NCI-H2196 (cell line): ENCODE results near the gene BTBD16.

Experiments used
- DNase-seq: peaks from one replicate; lab custom pipeline; 2025; ENCODE audit not compliant: unreplicated experiment; lab: John Stamatoyannopoulos, UW

Gene BTBD16

DNA sequence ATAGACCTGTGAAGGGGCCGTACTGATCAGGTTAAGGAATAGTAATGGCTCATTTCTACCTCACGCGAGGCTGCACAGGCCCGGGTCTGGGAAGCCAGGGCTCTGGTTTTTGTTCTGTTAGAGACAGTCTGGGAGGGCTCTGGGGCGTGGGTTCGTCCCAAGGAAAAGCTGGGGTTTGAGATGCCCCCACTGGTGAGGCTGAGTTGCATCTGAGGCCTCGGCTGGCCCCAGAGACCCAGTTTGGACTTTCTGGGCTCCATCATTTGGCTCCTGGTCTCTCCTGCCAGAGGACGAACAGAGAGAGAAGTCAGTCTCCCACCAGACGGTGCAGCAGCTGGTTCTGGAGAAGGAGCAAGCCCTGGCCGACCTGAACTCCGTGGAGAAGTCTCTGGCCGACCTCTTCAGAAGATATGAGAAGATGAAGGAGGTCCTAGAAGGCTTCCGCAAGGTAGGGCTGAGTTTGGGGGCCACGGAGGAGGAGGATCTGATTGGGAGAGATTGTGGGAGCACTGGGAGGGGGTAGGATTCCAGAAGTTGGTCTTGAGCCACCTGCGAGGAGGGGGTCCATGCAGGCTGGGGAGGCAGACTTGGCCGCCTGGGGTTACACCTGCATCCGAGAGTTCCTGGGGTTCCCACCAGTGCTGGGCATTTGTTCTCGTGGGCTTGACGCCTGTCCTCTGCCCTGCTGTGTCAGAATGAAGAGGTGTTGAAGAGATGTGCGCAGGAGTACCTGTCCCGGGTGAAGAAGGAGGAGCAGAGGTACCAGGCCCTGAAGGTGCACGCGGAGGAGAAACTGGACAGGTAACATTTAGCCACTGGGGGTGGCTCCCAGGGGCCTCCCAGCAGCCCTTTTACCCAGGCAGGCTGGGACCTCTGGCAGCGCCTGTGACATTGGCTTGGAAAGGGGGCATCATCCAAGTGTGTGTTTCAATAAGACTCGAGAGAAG is 22.5 kb upstream of the BTBD16 start:
- no peak for DNase-seq

DNA sequence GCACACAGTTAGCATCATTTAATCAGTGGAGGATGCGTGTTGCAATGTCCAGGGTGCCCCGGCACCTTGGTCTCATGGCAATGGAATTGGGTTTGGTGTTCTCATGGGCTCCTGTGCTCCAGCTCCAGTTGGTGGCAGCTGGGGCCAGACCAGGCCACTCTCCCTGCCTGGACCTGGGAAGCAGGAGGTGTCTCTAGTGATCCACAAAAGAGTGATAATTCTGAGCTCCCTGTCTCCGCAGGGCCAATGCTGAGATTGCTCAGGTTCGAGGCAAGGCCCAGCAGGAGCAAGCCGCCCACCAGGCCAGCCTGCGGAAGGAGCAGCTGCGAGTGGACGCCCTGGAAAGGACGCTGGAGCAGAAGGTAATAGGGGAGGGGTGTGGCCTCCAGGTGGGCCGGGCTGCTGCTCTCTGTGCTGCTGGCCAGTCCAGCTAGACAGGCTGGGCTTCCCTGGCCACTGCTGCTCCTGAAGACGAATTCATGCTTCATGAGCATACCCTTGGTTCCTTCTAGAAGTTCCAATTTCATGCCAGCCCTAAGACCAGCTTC is 21.7 kb upstream of the BTBD16 start:
- DNase-seq: no peak

DNA sequence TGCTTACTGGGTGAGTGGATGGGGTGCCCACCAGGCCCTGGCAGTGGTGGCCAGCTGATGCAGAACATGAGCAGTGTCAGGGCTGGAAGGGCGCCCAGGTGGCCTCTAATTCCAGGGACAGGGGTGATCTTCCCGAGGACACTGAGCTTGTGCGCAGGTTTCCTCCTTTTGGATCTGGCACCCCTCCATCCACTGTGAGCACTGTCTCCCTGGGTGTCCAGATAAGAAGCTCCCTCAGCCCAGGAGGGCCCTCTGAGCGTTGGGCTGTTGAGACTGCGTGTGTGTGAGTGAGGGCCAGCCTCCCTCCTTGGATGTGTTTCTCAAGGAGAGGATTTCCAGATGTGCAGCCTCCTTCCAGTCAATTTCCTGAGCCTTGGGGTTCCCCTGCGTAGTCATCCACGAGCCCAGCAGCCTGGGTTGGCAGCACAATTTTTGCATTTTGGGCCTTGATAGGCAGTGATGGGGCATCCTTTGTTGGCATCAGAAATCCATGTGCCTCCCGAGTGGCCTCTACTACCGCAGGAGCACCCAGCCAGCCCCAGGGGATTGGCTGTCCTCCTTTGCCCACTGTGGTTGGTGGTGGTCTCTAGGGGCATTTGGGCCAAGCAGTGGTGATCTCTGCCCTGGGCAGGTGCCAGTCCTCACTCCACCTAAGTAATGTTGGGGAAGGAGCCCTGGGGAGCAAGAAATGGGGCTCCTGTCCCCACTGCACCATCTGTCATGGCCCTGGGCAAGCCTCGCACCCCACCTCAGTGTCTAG is 20.9 kb upstream of the BTBD16 start:
- DNase-seq: no peak

DNA sequence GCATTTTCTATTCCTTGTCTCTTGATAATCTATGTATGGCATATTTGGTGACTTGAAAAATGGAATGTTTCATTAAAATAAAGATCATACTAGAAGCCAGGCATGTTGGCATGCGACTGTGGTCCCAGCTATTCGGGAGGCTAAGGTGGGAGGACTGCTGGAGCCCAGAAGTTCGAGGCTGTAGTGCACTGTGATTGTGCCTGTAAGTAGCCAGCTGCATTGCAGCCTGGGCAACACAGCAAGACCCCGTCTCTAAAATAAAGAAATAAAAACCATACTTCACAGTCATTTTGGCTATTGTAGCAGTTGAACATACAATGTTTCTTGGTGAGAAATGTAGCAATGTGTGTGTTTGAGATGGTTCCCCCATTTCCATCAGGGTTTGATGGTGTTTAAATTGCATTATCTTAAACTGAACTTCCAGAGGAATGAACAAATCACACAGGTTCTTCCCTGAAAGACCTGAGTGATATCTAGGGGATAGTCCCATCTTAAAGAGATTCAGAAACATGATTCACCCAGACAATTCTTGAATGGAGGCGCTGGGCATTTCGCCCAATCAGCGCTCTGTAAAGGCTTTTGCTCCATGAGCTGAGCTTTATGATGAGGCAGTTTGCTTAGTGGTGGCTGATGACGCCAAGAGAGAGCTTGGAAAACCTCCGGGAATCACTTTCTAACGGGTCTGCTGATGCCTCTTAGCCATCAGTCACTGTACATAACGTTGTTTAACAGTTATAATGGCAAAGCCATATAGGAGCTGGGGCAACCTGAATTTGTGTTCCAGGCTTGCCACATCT is 19.4 kb upstream of the BTBD16 start:
- no peak for DNase-seq

DNA sequence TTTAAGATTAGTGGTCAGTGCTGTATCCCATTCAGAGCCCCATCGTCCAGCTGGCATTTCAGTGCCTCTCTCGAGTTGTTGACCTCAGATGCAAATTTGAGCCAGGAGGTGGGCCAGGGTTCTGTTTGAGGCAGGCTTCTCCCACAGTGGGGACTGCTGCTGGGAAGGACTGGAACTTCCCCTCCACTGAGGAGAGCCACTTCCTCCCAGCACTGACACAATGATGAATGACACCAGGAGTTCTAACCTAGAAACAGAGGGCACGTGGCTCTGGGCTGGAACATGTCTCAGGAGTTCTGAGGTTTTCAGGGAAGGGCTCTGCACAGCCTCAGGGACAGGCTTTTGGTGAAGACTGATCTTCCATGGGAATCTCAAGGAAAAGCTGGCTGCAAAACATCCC is 18.3 kb upstream of the BTBD16 start:
- no peak for DNase-seq

DNA sequence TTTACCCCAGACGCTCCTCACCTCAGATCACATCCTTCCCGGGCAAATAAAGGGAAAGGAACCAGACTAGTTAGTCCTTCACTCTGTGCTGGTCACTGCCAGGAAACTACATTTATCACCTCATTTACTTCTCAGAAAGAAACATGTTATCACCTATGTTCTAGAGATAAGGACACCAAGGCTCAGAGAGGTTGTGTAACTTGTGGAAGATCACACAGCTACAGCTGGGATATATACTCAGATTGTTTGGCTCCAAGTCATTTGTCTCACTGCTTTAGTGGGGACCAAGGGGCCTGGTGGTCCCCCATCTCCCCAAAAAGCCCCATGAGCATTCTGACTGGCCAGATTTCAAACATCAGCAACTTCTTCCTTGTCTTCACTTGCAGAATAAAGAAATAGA is 17.5 kb upstream of the BTBD16 start:
- DNase-seq: no peak

DNA sequence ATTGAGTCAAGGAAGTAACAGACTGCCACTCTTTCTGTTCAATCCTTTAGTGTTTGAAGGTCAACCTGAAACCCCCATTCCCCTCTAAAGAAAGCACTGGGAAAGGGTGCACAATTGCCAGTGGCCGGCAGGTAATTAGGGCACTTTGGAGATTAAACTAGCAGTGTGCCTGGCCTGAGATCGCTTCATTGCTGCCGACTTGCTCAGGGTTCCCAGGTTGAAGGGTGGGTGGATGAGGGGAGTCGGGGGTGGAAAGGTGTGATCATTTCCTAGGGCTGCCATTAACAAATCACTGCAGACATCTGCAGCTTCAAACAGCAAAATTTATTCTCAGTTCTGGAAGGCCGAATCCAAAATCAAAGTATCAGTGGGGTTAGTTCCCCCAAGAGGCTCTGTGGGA is 16.3 kb upstream of the BTBD16 start:
- DNase-seq: no peak

DNA sequence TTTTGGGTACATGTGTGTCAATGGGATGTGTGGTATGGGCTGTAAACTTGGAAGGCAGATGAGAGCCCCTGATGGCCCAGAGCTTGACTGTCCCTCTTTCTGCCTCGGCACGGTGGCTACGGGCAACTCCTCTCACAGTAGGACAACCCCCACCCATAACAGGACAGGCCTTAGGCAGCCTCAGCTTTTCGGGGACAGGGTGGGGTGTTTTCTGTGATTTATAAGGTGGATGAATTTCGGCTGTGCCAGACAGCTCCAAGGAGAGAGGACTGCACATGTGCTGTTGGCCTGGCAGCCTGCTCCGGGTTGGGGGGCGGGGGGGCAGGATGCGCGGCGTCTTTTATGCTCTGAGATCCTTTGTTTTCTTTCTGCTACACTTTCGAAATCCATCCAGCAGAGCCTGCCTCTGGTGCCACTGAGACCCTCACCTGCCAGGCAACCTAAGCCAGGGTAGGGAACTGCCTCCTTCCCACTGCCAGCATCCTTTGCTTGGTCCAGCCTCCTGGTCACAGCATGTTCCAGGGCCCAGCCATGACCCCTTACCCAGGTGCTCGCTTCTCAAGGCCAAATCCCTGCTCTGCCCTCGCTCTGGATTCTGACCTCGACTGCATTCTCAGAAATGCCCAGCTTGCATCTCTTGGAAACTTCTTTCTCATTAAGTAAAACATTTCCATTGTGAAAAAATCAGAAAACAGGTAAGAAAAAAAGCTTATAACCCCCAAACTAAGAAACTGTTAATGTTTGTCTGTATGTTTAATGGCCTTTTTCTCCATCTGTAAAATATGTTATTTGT is 15.4 kb upstream of the BTBD16 start:
- DNase-seq: no peak

DNA sequence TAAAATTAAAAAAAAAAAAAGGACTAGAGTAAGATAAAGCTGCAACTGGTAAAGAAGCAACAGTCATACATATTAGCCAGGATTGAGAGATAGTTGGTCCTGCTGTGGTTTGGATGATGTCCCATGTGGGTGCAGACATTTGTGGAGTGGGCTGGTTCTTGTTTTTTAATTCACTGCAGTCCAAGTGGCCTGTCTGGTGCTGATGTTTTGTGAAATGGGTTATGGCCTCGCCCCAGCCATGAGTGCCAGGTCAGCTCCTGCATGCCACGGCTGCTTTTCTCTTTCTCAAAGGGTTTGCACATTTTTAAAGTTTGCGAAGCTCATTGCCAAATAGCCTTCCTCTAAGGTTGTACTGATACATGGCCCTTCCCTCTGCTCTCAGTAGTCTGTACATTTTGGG is 14.1 kb upstream of the BTBD16 start:
- DNase-seq: no peak

DNA sequence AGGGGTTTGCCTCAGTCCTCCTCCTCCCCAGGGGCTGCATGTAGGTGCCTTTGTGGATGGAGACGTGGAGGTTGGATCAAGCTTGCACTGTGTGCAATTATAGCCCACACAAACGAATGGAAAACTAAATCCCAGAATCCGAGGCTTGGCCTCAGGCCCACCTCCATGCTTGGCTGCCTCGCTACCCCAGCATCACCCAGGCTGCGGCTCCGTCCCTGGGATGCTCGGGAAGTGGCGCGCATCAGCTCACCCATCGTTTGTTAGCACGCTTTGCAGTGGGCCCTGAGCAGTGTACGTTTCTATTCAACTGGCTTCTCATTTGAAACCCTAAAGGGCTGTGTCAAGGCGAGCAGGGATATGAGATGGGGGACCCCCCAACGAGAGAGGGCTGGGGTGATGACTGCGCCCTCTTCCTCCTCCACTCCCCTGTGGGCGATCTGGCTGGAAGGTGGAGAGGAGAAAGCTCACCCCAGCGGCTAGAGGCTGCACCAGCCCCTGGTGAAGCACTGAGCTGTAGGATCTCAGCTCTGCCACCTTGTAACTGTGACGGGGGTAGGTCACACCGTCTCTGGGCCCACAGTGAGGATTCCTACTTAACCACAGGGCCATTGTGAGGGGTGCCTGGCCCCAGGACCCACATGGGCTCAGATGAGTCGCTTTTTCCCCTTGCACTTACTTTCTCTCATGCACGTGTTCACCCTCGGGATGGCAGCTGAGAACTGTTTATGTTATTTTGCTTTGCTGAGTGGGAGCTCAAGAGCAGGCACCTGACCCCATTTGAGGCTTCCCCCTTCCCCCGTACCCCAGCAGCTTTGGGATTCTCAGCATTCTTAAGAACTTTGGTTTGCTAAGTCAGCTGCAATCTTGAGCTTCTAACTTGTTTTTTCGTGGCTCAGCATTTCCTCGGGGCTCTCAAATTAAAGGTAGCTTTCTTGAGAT is 12.7 kb upstream of the BTBD16 start:
- DNase-seq: no peak

DNA sequence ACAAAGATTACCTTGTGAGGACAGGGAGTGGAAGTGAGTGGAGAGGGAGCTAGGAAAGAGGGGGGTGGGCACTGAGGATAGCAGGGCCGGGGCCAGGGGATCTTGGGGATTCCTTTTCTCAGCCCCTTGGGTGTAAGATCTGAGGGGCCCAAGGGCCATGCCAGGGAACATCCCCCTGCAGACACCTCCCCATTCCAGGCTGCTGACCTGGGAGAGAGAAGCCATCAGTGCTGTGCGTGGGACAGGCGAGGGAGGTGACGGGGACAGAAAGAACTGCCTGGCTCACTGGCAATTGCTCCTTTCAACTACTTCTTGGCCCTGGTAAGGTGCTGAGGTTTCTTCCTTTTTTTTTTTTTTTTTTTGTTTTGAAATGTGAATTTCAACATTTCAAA is 12.0 kb upstream of the BTBD16 start:
- DNase-seq: no peak

DNA sequence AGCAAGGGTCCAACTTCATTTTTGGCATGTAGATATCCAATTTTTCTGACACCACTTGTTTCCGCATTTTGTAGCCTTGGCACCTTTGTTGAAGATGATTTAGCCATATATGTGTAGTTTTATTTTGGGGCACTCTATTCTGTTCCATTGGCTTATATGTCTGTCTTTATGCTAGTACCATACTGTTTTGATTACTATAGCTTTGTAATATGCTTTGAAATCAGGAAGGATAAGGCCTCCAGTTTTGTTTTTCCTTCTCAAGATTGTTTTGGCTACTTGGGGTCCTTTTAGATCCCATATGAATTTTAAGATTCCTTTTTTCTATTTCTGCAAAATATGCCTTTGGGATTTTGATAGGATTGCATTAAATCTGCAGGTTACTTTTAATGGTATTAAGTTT is 9.5 kb upstream of the BTBD16 start:
- no peak for DNase-seq

DNA sequence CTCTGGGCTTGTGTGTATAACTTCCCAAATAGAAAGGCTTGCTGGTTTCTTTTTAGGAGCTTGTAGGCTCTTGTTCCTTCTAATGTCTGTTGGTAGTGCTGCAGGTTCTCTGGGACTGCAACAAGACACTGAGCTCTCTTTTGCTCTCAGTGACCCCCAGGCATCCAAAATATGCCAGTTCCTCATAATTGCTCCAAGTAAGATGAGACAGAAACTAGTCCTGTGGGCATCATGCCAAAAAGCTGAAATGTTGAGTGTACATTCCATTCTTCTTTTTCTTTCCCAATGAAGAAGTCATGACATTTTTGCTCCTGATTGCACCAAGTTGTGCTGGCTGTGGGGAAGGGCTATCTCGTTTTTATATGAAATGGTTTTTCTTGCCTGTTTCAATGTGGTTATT is 7.1 kb upstream of the BTBD16 start:
- no peak for DNase-seq

DNA sequence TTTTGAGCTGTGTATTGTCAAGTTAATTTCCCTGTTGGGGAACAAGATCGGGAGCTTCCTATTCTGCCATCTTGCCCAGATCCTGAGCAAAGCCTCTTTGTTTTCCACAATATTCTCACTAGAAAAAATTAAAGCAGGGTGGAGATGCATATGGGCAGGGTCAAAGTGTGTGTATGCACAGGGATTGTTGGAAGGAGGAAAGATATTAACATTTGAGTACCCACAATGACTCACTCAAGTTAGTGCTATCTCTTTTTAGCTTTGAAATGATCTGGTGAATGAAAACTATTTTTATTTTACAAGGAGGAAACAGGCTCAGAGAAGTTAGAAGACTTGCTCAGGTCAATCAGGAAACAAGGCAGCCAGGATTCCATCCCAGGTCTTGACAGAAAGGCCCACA is 6.7 kb upstream of the BTBD16 start:
- no peak for DNase-seq

DNA sequence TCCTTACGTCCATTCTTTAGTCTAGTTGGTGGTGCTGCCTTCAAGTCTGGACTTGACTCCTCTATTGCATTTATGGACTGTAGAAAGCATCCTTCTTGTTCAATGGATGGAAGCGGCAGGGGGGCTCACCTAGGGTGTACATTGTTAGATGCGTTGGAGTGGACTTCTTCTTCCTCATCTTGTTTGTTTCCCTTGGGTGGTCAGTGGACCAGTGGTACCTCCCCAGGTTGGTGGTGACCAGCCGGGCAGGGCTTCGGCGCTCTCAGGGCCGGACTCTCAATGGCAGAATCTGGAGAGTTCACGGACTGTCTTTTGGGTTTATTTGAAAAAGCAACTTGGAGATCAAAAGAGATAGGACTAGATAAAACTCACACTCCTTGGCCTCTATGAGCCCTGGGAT is 6.2 kb upstream of the BTBD16 start:
- DNase-seq: no peak

DNA sequence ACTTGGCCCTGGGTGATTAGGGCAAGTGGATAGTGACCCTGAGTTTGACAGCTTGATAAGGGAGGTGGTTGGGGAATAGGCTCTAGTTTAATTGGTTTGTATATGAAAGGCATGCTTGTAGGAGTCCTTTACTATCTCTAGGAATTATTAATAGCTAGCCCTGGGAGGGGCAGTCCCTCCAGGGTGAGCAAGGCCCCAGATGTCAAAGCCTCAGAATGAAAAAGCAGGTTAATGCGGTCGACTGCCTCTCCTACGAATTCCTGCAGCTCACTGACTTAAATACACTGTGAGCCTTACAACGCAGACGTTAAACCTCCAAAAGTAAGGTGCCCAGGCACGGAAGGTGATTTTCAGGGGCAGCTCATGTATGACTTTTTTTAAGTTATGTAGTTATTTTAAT is 5.2 kb upstream of the BTBD16 start:
- DNase-seq: no peak

DNA sequence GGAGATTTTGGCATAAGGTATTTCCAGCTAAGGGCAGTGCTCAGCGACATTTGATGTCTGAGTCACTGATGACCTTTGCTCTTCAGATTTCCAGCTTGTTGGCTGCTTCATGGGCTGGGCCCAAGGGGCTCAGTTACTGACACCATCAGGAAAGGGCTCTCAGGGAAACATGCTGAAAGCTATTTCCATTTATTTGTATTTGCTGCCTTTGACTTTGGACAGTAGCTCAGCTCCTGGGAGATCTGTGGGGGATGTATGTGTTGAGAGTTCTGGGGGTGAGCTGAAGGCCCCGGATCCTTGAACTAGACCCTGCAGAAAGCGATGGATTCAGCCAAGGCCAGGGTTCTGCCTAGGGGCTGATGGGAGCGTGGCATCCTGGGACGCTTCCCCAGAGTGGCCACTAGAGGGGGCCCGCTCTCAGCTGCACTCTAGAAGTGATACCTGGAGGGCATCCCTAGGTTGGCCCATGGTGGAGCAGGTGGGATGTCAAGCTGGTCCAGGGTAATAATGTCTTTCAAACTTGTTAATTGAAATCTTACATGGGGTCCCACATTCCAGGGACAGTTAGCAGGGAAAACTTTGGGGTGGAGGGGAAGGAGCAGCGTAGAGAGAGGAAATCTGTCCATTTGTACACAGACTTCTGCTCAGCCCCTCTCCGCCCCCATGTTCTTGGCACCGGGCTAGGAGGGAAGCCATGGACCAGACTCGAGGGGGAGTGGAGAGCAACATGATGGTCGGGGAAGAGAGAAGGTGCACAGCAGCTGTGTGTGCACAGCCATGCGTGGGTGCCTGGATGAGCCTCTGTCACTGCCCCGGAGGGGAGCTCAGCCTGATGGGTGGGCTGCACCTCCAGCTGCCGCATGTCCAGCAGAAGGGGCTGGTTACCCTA is 3.0 kb upstream of the BTBD16 start:
- no peak for DNase-seq

DNA sequence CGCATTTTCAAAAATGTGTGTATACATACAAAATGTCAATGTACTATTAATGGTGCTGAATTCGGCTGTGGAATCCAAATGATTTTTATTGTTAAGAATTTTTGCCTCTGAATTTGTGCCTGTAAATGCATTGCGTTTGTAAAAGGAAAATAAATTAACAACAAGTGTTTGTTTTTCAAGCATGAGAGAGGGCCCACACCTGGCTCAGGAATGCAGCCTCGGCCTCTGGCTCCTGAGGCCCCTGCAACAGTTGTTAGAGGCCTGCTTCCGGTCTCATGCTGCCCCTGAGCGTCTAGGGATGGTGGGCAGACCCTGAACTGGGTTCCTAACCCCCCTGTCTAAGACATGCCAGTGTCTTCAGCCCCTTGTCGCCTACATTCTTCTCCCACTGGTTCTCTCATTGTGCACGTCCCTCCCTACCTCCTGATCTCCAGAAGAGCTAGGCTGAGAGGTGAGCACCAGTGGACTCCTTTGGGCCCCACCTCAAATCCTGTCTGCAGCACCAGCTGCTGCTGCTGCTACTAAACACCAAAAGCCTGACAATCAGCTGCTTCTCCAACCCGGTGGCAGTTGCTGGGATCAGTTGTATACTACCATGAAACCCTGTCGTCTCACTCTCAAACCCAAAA is 1.9 kb upstream of the BTBD16 start:
- DNase-seq: no peak
